ENCODE results near the gene SEPSECS.
A peak's percentile ranks its signal among the peaks of the same experiment; 100 is the strongest.

Gene SEPSECS

GRCh38 chr4:25159837-25160713 lies at the start of gene SEPSECS:
SEPSECS (minus strand) TSS chr4:25160449; CDS start chr4:25160369, 80 bp downstream.
- peak; percentile 96 for DNase-seq (ENCODE audit: low read depth)

GRCh38 chr4:25209702-25210101 lies 49.5 kb upstream of the SEPSECS start:
- no peak for DNase-seq (ENCODE audit: low read depth)

- no peak for DNase-seq (ENCODE audit: low read depth)
These were observed 47.7 kb upstream of the SEPSECS start for GRCh38 chr4:25207997-25208396.

GRCh38 chr4:25198713-25199112 lies 38.5 kb upstream of the SEPSECS start:
- no peak for DNase-seq (ENCODE audit: low read depth)

GRCh38 chr4:25190407-25190806 lies 30.2 kb upstream of the SEPSECS start:
- no peak for DNase-seq (ENCODE audit: low read depth)

GRCh38 chr4:25184056-25184455 lies 23.8 kb upstream of the SEPSECS start:
- DNase-seq (ENCODE audit: low read depth) = no peak

- DNase-seq (ENCODE audit: low read depth) = no peak
These were observed 22.7 kb upstream of the SEPSECS start for GRCh38 chr4:25182937-25183336.

- no peak for DNase-seq (ENCODE audit: low read depth)
These were observed 20.4 kb upstream of the SEPSECS start for GRCh38 chr4:25180524-25181131.

- no peak for DNase-seq (ENCODE audit: low read depth)
These were observed 18.6 kb upstream of the SEPSECS start for GRCh38 chr4:25178838-25179261.

- no peak for DNase-seq (ENCODE audit: low read depth)
These were observed 16.9 kb upstream of the SEPSECS start for GRCh38 chr4:25177147-25177546.

GRCh38 chr4:25174674-25175073 lies 14.4 kb upstream of the SEPSECS start:
- DNase-seq (ENCODE audit: low read depth) = peak; percentile 36

- DNase-seq (ENCODE audit: low read depth) = peak; percentile 96
These were observed 13.0 kb upstream of the SEPSECS start for GRCh38 chr4:25172961-25173915.

GRCh38 chr4:25171201-25171865 lies 11.1 kb upstream of the SEPSECS start:
- DNase-seq (ENCODE audit: low read depth) = no peak

GRCh38 chr4:25169446-25169845 lies 9.2 kb upstream of the SEPSECS start:
- no peak for DNase-seq (ENCODE audit: low read depth)

- DNase-seq (ENCODE audit: low read depth) = no peak
These were observed 5.7 kb upstream of the SEPSECS start for GRCh38 chr4:25165916-25166315.

- no peak for DNase-seq (ENCODE audit: low read depth)
These were observed 2.9 kb upstream of the SEPSECS start for GRCh38 chr4:25163196-25163595.

- no peak for DNase-seq (ENCODE audit: low read depth)
These were observed 2.3 kb upstream of the SEPSECS start for GRCh38 chr4:25162566-25162965.

GRCh38 chr4:25161593-25161950 lies 1.3 kb upstream of the SEPSECS start:
- no peak for DNase-seq (ENCODE audit: low read depth)

GRCh38 chr4:25160714-25161592 lies 704 bp upstream of the SEPSECS start:
- no peak for DNase-seq (ENCODE audit: low read depth)

GRCh38 chr4:25158817-25159216 lies 1.4 kb downstream of the SEPSECS start:
- no peak for DNase-seq (ENCODE audit: low read depth)

GRCh38 chr4:25157081-25157480 lies 3.2 kb downstream of the SEPSECS start:
- no peak for DNase-seq (ENCODE audit: low read depth)
